ENCODE results near the gene ZNF335. TPM values are rescaled to one million over a fixed set of nuclear protein-coding genes. Genes with fewer than 3 reads are reported as not detected.

Gene ZNF335
- total RNA-seq, 4 donors from 2014 or later: 12.9 to 19.0 (median 15.3) TPM

GRCh38 chr20:45940469-45940868, 31.5 kb downstream of the ZNF335 start:
- intact Hi-C loops (cut with DNase I): no loop called here
- Histone ChIP-seq H3K9me3 (no peaks in the 10 kb centered on the region), H3K4me1 (peaks cover 12 to 31% (median 17%) of the 10 kb centered on the region in 4 donors), H3K4me3 (no peak overlapping the region), H3K27me3 (no peaks in the 10 kb centered on the region), H3K36me3 (peaks cover 81 to 87% (median 85%) of the 10 kb centered on the region in 4 donors), H3K27ac (replicated peaks in 1 of 4) (no peak overlapping the region)
- TF ChIP-seq POLR2A (IDR thresholded peaks at IDR 0.05; ENCODE audit: low read depth): no peak
- no peak for DNase-seq (ENCODE audit: extremely low spot score)
- WGBS: 97% methylated on average over 12 of the region's 13 CpGs

GRCh38 chr20:45940053-45940452, 31.9 kb downstream of the ZNF335 start:
- no peak for TF ChIP-seq EP300 (IDR thresholded peaks at IDR 0.05)
- no peak for TF ChIP-seq CTCF (IDR thresholded peaks at IDR 0.05)
- TF ChIP-seq POLR2AphosphoS5 (IDR thresholded peaks at IDR 0.05): no peak
- TF ChIP-seq POLR2A (IDR thresholded peaks at IDR 0.05; ENCODE audit: low read depth): no peak
- WGBS: 78% methylated on average over 3 of the region's 3 CpGs
- Histone ChIP-seq H3K27me3 (no peaks in the 10 kb centered on the region), H3K27ac (replicated peaks in 1 of 4) (no peak overlapping the region), H3K9me3 (no peaks in the 10 kb centered on the region), H3K4me3 (no peak overlapping the region), H3K4me1 (peaks cover 12 to 28% (median 17%) of the 10 kb centered on the region in 4 donors), H3K36me3 (peaks cover 77 to 82% (median 81%) of the 10 kb centered on the region in 4 donors)
- intact Hi-C loops (cut with DNase I): no loop called here
- no peak for DNase-seq (ENCODE audit: extremely low spot score)

- Histone ChIP-seq H3K27ac (replicated peaks in 1 of 4) (peak overlapping the region in 1 of 4 donors; percentile 14), H3K4me1 (peaks cover 12 to 29% (median 18%) of the 10 kb centered on the region in 4 donors), H3K9me3 (no peaks in the 10 kb centered on the region), H3K36me3 (peaks cover 65 to 71% (median 69%) of the 10 kb centered on the region in 4 donors), H3K27me3 (no peaks in the 10 kb centered on the region), H3K4me3 (no peak overlapping the region)
- no peak for DNase-seq (ENCODE audit: extremely low spot score)
- TF ChIP-seq EP300 (IDR thresholded peaks at IDR 0.05) (no peak), POLR2A (IDR thresholded peaks at IDR 0.05; ENCODE audit: low read depth) (no peak), CTCF (IDR thresholded peaks at IDR 0.05) (no peak), POLR2AphosphoS5 (IDR thresholded peaks at IDR 0.05) (no peak)
- intact Hi-C loops (cut with DNase I): loop anchor here (10.0 kb wide), 1 partner anchor 144 kb away; the partner anchor contains the start of genes DNTTIP1 and WFDC3
- 92% methylated on average over 13 of the region's 13 CpGs for WGBS
Observed at GRCh38 chr20:45938727-45939438, 33.1 kb downstream of the ZNF335 start.

GRCh38 chr20:45937765-45938164, 34.2 kb downstream of the ZNF335 start:
- DNase-seq (ENCODE audit: extremely low spot score): no peak
- Histone ChIP-seq H3K4me1 (peaks cover 20 to 40% (median 29%) of the 10 kb centered on the region in 4 donors), H3K27me3 (no peaks in the 10 kb centered on the region), H3K36me3 (peaks cover 54 to 60% (median 58%) of the 10 kb centered on the region in 4 donors), H3K4me3 (no peak overlapping the region), H3K9me3 (no peaks in the 10 kb centered on the region), H3K27ac (replicated peaks in 1 of 4) (peak overlapping the region in 1 of 4 donors; percentile 14)
- intact Hi-C loops (cut with DNase I): loop anchor here (10.0 kb wide), 1 partner anchor 143 kb away; the partner anchor contains the start of genes DNTTIP1 and WFDC3
- TF ChIP-seq CTCF (IDR thresholded peaks at IDR 0.05) (no peak), POLR2AphosphoS5 (IDR thresholded peaks at IDR 0.05) (no peak), POLR2A (IDR thresholded peaks at IDR 0.05; ENCODE audit: low read depth) (no peak), EP300 (IDR thresholded peaks at IDR 0.05) (no peak)
- WGBS: 65% methylated on average over 2 of the region's 2 CpGs

GRCh38 chr20:45935416-45936046, 36.5 kb downstream of the ZNF335 start:
- peaks cover 20 to 45% (median 30%) of the 10 kb centered on the region in 4 donors for H3K4me1 ChIP-seq

More at GRCh38 chr20:45935416-45936046, 36.5 kb downstream of the ZNF335 start:
- TF ChIP-seq POLR2AphosphoS5 (IDR thresholded peaks at IDR 0.05): no peak
- TF ChIP-seq CTCF (IDR thresholded peaks at IDR 0.05): no peak
- no peak for TF ChIP-seq EP300 (IDR thresholded peaks at IDR 0.05)
- TF ChIP-seq POLR2A (IDR thresholded peaks at IDR 0.05; ENCODE audit: low read depth): no peak
- 7% methylated on average over 21 of the region's 21 CpGs for WGBS
- DNase-seq (ENCODE audit: extremely low spot score): no peak
- Histone ChIP-seq H3K27me3 (no peaks in the 10 kb centered on the region), H3K9me3 (no peaks in the 10 kb centered on the region), H3K36me3 (peaks cover 34 to 41% (median 37%) of the 10 kb centered on the region in 4 donors), H3K27ac (replicated peaks in 1 of 4) (peak overlapping the region; percentile 100), H3K4me3 (peak overlapping the region; percentile 92 to 100 (median 100))
- intact Hi-C loops (cut with DNase I): loop anchor here (2.0 to 10.0 kb wide), 2 partner anchors 45 to 141 kb away; partner anchors contain the start of genes CTSA, DNTTIP1, NEURL2 and WFDC3
